Mesothelial cell of epicardium (in vitro differentiated cells): ENCODE results near the gene SLC43A3. TPM values are rescaled to one million over a fixed set of nuclear protein-coding genes. Genes with fewer than 3 reads are reported as not detected.

Experiments
- DNase-seq, 2 experiments: peaks; one replicate each; pipeline ENCODE4 v3.0.0; 2021; ENCODE audit warnings: low spot score in 2 of 2; ENCODE audit not compliant: unreplicated experiment in 2 of 2
- H3K27ac Mint-ChIP-seq: 2 replicates; pipeline ENCODE4 v1.8.0; 2021; ENCODE audit warnings: mixed read lengths
- H3K27me3 Mint-ChIP-seq: 2 replicates; pipeline ENCODE4 v1.8.0; 2021; ENCODE audit warnings: low read depth, mixed read lengths
- H3K36me3 Mint-ChIP-seq: 2 replicates; pipeline ENCODE4 v1.8.0; 2021; ENCODE audit warnings: mixed read lengths
- H3K4me1 Mint-ChIP-seq: 2 replicates; pipeline ENCODE4 v1.8.0; 2021; ENCODE audit warnings: mixed read lengths
- H3K4me3 Mint-ChIP-seq: 2 replicates; pipeline ENCODE4 v1.8.0; 2021; ENCODE audit warnings: mild to moderate bottlenecking, moderate library complexity, mixed read lengths
- H3K9me3 Mint-ChIP-seq: 2 replicates; pipeline ENCODE4 v1.8.0; 2021; ENCODE audit warnings: mixed read lengths
- total RNA-seq: library from RNA; stranded (reverse); gene quantifications from 3 replicates; pipeline ENCODE4 v1.2.1, GENCODE V29; 2021
- TF ChIP-seq, protein P1 (sequence below): fragments of 200-600 bp; sonication (generic); IDR thresholded peaks from one replicate; pipeline ENCODE4 v1.5.0; 2021; ENCODE audit warnings: antibody characterized with exemption; ENCODE audit not compliant: unreplicated experiment

The SLC43A3 gene
- total RNA-seq, 1 donor from 2014 or later: 11.8 TPM

- Mint-ChIP-seq H3K4me3 (no peak overlapping the region), H3K36me3 (no peaks in the 10 kb centered on the region), H3K27ac (no peak overlapping the region)
Measured at GRCh38 chr11:57438345-57439285, 11.7 kb upstream of the SLC43A3 start.

GRCh38 chr11:57436031-57436430, 9.1 kb upstream of the SLC43A3 start:
- H3K27ac Mint-ChIP-seq: no peak overlapping the region
- H3K4me3 Mint-ChIP-seq: no peak overlapping the region
- no peaks in the 10 kb centered on the region for H3K9me3 Mint-ChIP-seq
- TF ChIP-seq, protein P1, sequence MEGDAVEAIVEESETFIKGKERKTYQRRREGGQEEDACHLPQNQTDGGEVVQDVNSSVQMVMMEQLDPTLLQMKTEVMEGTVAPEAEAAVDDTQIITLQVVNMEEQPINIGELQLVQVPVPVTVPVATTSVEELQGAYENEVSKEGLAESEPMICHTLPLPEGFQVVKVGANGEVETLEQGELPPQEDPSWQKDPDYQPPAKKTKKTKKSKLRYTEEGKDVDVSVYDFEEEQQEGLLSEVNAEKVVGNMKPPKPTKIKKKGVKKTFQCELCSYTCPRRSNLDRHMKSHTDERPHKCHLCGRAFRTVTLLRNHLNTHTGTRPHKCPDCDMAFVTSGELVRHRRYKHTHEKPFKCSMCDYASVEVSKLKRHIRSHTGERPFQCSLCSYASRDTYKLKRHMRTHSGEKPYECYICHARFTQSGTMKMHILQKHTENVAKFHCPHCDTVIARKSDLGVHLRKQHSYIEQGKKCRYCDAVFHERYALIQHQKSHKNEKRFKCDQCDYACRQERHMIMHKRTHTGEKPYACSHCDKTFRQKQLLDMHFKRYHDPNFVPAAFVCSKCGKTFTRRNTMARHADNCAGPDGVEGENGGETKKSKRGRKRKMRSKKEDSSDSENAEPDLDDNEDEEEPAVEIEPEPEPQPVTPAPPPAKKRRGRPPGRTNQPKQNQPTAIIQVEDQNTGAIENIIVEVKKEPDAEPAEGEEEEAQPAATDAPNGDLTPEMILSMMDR: no peak
- H3K4me1 Mint-ChIP-seq: no peaks in the 10 kb centered on the region
- H3K36me3 Mint-ChIP-seq: no peaks in the 10 kb centered on the region
- peaks cover 47% of the 10 kb centered on the region for H3K27me3 Mint-ChIP-seq
- DNase-seq: no peak

More at GRCh38 chr11:57438345-57439285, 11.7 kb upstream of the SLC43A3 start:
- Mint-ChIP-seq H3K9me3 (no peaks in the 10 kb centered on the region), H3K4me1 (no peaks in the 10 kb centered on the region), H3K27me3 (peaks cover 36% of the 10 kb centered on the region)
- TF ChIP-seq, protein P1: no peak
- DNase-seq: no peak

- H3K4me1 Mint-ChIP-seq: no peaks in the 10 kb centered on the region
- H3K9me3 Mint-ChIP-seq: no peaks in the 10 kb centered on the region
- no peak overlapping the region for H3K4me3 Mint-ChIP-seq
- TF ChIP-seq, protein P1: no peak
- no peak for DNase-seq
- no peak overlapping the region for H3K27ac Mint-ChIP-seq
- peaks cover 56% of the 10 kb centered on the region for H3K27me3 Mint-ChIP-seq
- H3K36me3 Mint-ChIP-seq: no peaks in the 10 kb centered on the region
Measured at GRCh38 chr11:57434640-57435546, 8.0 kb upstream of the SLC43A3 start.

DNA sequence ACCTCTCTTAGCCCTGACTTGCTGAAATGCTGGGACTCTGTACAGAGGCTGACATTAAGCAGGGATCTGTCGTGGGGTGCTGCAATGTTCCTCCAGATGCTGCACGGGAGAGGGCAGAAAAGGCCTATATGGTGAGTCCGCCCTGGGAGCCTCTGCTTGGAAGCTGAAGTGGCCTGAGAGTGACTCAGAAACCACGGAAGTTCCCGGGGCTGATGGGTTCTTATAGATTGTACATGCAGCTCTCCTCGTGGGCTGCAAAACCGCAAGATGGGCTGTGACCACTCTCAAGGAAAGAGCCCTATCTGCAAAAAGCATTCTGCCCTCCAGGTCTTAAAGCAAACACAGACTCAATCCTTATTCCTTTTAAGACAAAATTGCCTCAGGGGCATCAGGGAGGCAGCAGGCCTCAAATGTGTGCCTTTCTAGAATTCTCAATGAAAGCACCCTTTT, 5.8 kb upstream of the SLC43A3 start:
- H3K36me3 Mint-ChIP-seq: no peaks in the 10 kb centered on the region
- TF ChIP-seq, protein P1: no peak
- DNase-seq: no peak
- H3K27me3 Mint-ChIP-seq: peaks cover 70% of the 10 kb centered on the region
- no peak overlapping the region for H3K4me3 Mint-ChIP-seq
- no peaks in the 10 kb centered on the region for H3K9me3 Mint-ChIP-seq
- H3K4me1 Mint-ChIP-seq: no peaks in the 10 kb centered on the region
- no peak overlapping the region for H3K27ac Mint-ChIP-seq

- no peak for DNase-seq
- Mint-ChIP-seq H3K4me1 (peaks cover 5% of the 10 kb centered on the region), H3K9me3 (no peaks in the 10 kb centered on the region), H3K27ac (no peak overlapping the region), H3K36me3 (no peaks in the 10 kb centered on the region), H3K27me3 (peaks cover 75% of the 10 kb centered on the region), H3K4me3 (no peak overlapping the region)
- TF ChIP-seq, protein P1: no peak
Measured at GRCh38 chr11:57432149-57432561, 5.2 kb upstream of the SLC43A3 start.
